Measurements from ENCODE around the gene MYPOP.

MYPOP gene

GRCh38 chr19:45939792-45940514 lies 37.5 kb upstream of the MYPOP start:
- no peak for ATAC-seq
- TF ChIP-seq TCF4 (CRISPR knock-in tag; IDR thresholded peaks at IDR 0.05; ENCODE audit: borderline replicate concordance) (no peak), POU6F1 (CRISPR knock-in tag; IDR thresholded peaks at IDR 0.05; ENCODE audit: borderline replicate concordance, low read depth) (no peak), ESRRG (CRISPR knock-in tag; IDR thresholded peaks at IDR 0.05) (no peak), PATZ1 (CRISPR knock-in tag; IDR thresholded peaks at IDR 0.05; ENCODE audit: borderline replicate concordance) (no peak), ISL1 (CRISPR knock-in tag; IDR thresholded peaks at IDR 0.05) (no peak), PPARA (CRISPR knock-in tag; IDR thresholded peaks at IDR 0.05; ENCODE audit: borderline replicate concordance) (no peak), ARNTL (CRISPR knock-in tag; IDR thresholded peaks at IDR 0.05; ENCODE audit: borderline replicate concordance, low read depth) (no peak), GLIS3 (CRISPR knock-in tag; IDR thresholded peaks at IDR 0.05) (no peak), TOX (CRISPR knock-in tag; IDR thresholded peaks at IDR 0.05; ENCODE audit: borderline replicate concordance) (no peak), ZNF70 (CRISPR knock-in tag; IDR thresholded peaks at IDR 0.05) (no peak), TSHZ2 (CRISPR knock-in tag; IDR thresholded peaks at IDR 0.05) (no peak)

GRCh38 chr19:45938733-45939319 lies 36.4 kb upstream of the MYPOP start:
- no peak for ATAC-seq
- TF ChIP-seq GLIS3 (CRISPR knock-in tag; IDR thresholded peaks at IDR 0.05), result no peak
- TF ChIP-seq ISL1 (CRISPR knock-in tag; IDR thresholded peaks at IDR 0.05), result no peak
- TF ChIP-seq ZFP30 (CRISPR knock-in tag; IDR thresholded peaks at IDR 0.05), result no peak
- no peak for TF ChIP-seq ZC3H10 (CRISPR knock-in tag; IDR thresholded peaks at IDR 0.05)
- no peak for TF ChIP-seq CSDC2 (CRISPR knock-in tag; IDR thresholded peaks at IDR 0.05)
- TF ChIP-seq PATZ1 (CRISPR knock-in tag; IDR thresholded peaks at IDR 0.05; ENCODE audit: borderline replicate concordance), result no peak
- TF ChIP-seq BACH2 (CRISPR knock-in tag; IDR thresholded peaks at IDR 0.05; ENCODE audit: borderline replicate concordance), result no peak
- no peak for TF ChIP-seq PPARA (CRISPR knock-in tag; IDR thresholded peaks at IDR 0.05; ENCODE audit: borderline replicate concordance)
- no peak for TF ChIP-seq TOX (CRISPR knock-in tag; IDR thresholded peaks at IDR 0.05; ENCODE audit: borderline replicate concordance)
- TF ChIP-seq ARNTL (CRISPR knock-in tag; IDR thresholded peaks at IDR 0.05; ENCODE audit: borderline replicate concordance, low read depth), result no peak
- no peak for TF ChIP-seq POU6F1 (CRISPR knock-in tag; IDR thresholded peaks at IDR 0.05; ENCODE audit: borderline replicate concordance, low read depth)
- no peak for TF ChIP-seq ZFP3 (CRISPR knock-in tag; IDR thresholded peaks at IDR 0.05)
- no peak for TF ChIP-seq ZNF565 (CRISPR knock-in tag; conservative IDR thresholded peaks at IDR 0.05; ENCODE audit: low read depth)

- no peak for ATAC-seq
- TF ChIP-seq ZNF8 (CRISPR knock-in tag; IDR thresholded peaks at IDR 0.05) (no peak), TOX (CRISPR knock-in tag; IDR thresholded peaks at IDR 0.05; ENCODE audit: borderline replicate concordance) (no peak), BACH2 (CRISPR knock-in tag; IDR thresholded peaks at IDR 0.05; ENCODE audit: borderline replicate concordance) (no peak), TCF4 (CRISPR knock-in tag; IDR thresholded peaks at IDR 0.05; ENCODE audit: borderline replicate concordance) (no peak), OSR1 (CRISPR knock-in tag; IDR thresholded peaks at IDR 0.05) (no peak), CSDC2 (CRISPR knock-in tag; IDR thresholded peaks at IDR 0.05) (no peak), POU6F1 (CRISPR knock-in tag; IDR thresholded peaks at IDR 0.05; ENCODE audit: borderline replicate concordance, low read depth) (no peak), ARNTL (CRISPR knock-in tag; IDR thresholded peaks at IDR 0.05; ENCODE audit: borderline replicate concordance, low read depth) (no peak), ZFP30 (CRISPR knock-in tag; IDR thresholded peaks at IDR 0.05) (no peak), SNAI2 (CRISPR knock-in tag; IDR thresholded peaks at IDR 0.05) (no peak), ZC3H10 (CRISPR knock-in tag; IDR thresholded peaks at IDR 0.05) (no peak), ZNF70 (CRISPR knock-in tag; IDR thresholded peaks at IDR 0.05) (no peak), ESRRG (CRISPR knock-in tag; IDR thresholded peaks at IDR 0.05) (no peak), ZFP3 (CRISPR knock-in tag; IDR thresholded peaks at IDR 0.05) (no peak)
Measured at GRCh38 chr19:45935267-45935666, 32.9 kb upstream of the MYPOP start.
